Measurements from ENCODE around the gene C10orf67.
"Not testable (repeated sequence)": the region's sequence is repeated elsewhere in the genome, so short reads cannot be mapped to it uniquely, and the experiment has no call there.

Gene C10orf67

GRCh38 chr10:23344241-23344841, at the start of gene C10orf67:
TSS of gene C10orf67 (minus strand) at chr10:23344797. CDS start at chr10:23344774, 23 bp downstream.
- H3K4me3 ChIP-seq (ENCODE audit: low read depth, low read length) = no peak within 1 kb of the TSS
- TF ChIP-seq CTCF (IDR thresholded peaks at IDR 0.05; ENCODE audit: control insufficient read depth, extremely low read depth, insufficient read depth) = no peak
- no peak for DNase-seq (ENCODE audit: low read depth)

- no peak overlapping the region for H3K4me3 ChIP-seq (ENCODE audit: low read depth, low read length)
- TF ChIP-seq CTCF (IDR thresholded peaks at IDR 0.05; ENCODE audit: control insufficient read depth, extremely low read depth, insufficient read depth) = no peak
- DNase-seq (ENCODE audit: low read depth) = no peak
Observed at GRCh38 chr10:23391821-23392220, 47.2 kb upstream of the C10orf67 start.

- TF ChIP-seq CTCF (IDR thresholded peaks at IDR 0.05; ENCODE audit: control insufficient read depth, extremely low read depth, insufficient read depth) = no peak
- no peak overlapping the region for H3K4me3 ChIP-seq (ENCODE audit: low read depth, low read length)
- no peak for DNase-seq (ENCODE audit: low read depth)
Observed at GRCh38 chr10:23390809-23391208, 46.2 kb upstream of the C10orf67 start.

- DNase-seq (ENCODE audit: low read depth); H3K4me3 ChIP-seq (ENCODE audit: low read depth, low read length): not testable (repeated sequence)
Observed at GRCh38 chr10:23390408-23390807, 45.8 kb upstream of the C10orf67 start.

GRCh38 chr10:23387516-23387915, 42.9 kb upstream of the C10orf67 start:
- not testable (repeated sequence) for DNase-seq (ENCODE audit: low read depth); H3K4me3 ChIP-seq (ENCODE audit: low read depth, low read length)

DNA sequence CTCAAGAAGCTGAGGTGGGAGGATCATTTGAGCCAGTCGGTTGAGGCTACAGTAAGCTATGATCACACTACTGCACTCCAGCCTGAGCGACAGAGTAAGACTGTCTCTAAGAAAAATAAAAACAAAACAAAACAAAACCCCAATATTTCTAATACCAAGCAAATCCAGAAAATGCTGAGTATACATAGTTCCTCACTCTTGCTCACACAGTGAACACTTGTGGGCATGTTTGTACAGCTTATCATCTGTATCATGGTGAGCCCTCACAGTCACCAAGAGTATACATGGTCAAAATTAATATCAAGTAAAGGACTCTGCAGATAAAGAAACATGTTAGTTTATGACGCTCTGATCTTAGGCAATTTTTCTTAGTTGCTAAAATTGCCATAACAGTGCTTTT, 41.5 kb upstream of the C10orf67 start:
- DNase-seq (ENCODE audit: low read depth) = no peak
- no peak for TF ChIP-seq CTCF (IDR thresholded peaks at IDR 0.05; ENCODE audit: control insufficient read depth, extremely low read depth, insufficient read depth)

GRCh38 chr10:23384364-23384763, 39.8 kb upstream of the C10orf67 start:
- TF ChIP-seq CTCF (IDR thresholded peaks at IDR 0.05; ENCODE audit: control insufficient read depth, extremely low read depth, insufficient read depth) = no peak
- no peak overlapping the region for H3K4me3 ChIP-seq (ENCODE audit: low read depth, low read length)
- DNase-seq (ENCODE audit: low read depth) = no peak

More for the DNA sequence above, 41.5 kb upstream of the C10orf67 start:
- no peak overlapping the region for H3K4me3 ChIP-seq (ENCODE audit: low read depth, low read length)

- TF ChIP-seq CTCF (IDR thresholded peaks at IDR 0.05; ENCODE audit: control insufficient read depth, extremely low read depth, insufficient read depth) = no peak
- DNase-seq (ENCODE audit: low read depth) = no peak
- no peak overlapping the region for H3K4me3 ChIP-seq (ENCODE audit: low read depth, low read length)
Observed at GRCh38 chr10:23383637-23384036, 39.0 kb upstream of the C10orf67 start.

All from LNCaP clone FGC (cell line).